Stimulated activated CD4-positive, alpha-beta T cell treated with anti-CD3 and anti-CD28 coated beads, Interleukin-4, amount 100 ng/mL, for 4 hours (primary cell): Measurements from ENCODE around the gene GRIA4.

Experiments
- DNase-seq, 2 experiments: peaks; one replicate each; pipeline ENCODE4 v3.0.0-alpha.2; 2020

The GRIA4 gene

GRCh38 chr11:105793092-105793491 is 183.2 kb downstream of the GRIA4 start:
- no peak for DNase-seq

GRCh38 chr11:105799263-105799662 is 189.4 kb downstream of the GRIA4 start:
- no peak for DNase-seq

GRCh38 chr11:105799728-105800462 is 190.0 kb downstream of the GRIA4 start:
- no peak for DNase-seq

- no peak for DNase-seq
Measured at GRCh38 chr11:105802390-105802789, 192.5 kb downstream of the GRIA4 start.

- no peak for DNase-seq
Measured at GRCh38 chr11:105811242-105811641, 201.4 kb downstream of the GRIA4 start.

GRCh38 chr11:105821372-105821771 is 211.5 kb downstream of the GRIA4 start:
- no peak for DNase-seq

- DNase-seq, result no peak
Measured at GRCh38 chr11:105821781-105822180, 211.9 kb downstream of the GRIA4 start.

GRCh38 chr11:105823495-105824033 is 213.7 kb downstream of the GRIA4 start:
- DNase-seq, result no peak

GRCh38 chr11:105824457-105825013 is 214.7 kb downstream of the GRIA4 start:
- DNase-seq, result no peak

GRCh38 chr11:105825141-105825540 is 215.3 kb downstream of the GRIA4 start:
- DNase-seq, result no peak

GRCh38 chr11:105827906-105828305 is 218.0 kb downstream of the GRIA4 start:
- no peak for DNase-seq

- DNase-seq, result no peak
Measured at GRCh38 chr11:105829084-105829483, 219.2 kb downstream of the GRIA4 start.

- no peak for DNase-seq
Measured at GRCh38 chr11:105834461-105834860, 224.6 kb downstream of the GRIA4 start.

GRCh38 chr11:105838668-105839384 is 229.0 kb downstream of the GRIA4 start:
- DNase-seq, result no peak

GRCh38 chr11:105840391-105840790 is 230.5 kb downstream of the GRIA4 start:
- no peak for DNase-seq

- DNase-seq, result no peak
Measured at GRCh38 chr11:105852403-105852802, 242.5 kb downstream of the GRIA4 start.

GRCh38 chr11:105854269-105854668 is 244.4 kb downstream of the GRIA4 start:
- DNase-seq, result no peak

GRCh38 chr11:105856954-105857353 is 247.1 kb downstream of the GRIA4 start:
- no peak for DNase-seq

- no peak for DNase-seq
Measured at GRCh38 chr11:105857728-105858127, 247.9 kb downstream of the GRIA4 start.

GRCh38 chr11:105858841-105859240 is 249.0 kb downstream of the GRIA4 start:
- no peak for DNase-seq

GRCh38 chr11:105860105-105860504 is 250.2 kb downstream of the GRIA4 start:
- DNase-seq, result no peak

GRCh38 chr11:105861225-105861624 is 251.4 kb downstream of the GRIA4 start:
- DNase-seq, result no peak

- no peak for DNase-seq
Measured at GRCh38 chr11:105862736-105863367, 253.0 kb downstream of the GRIA4 start.
